Calu3 (cell line): Measurements from ENCODE around the gene NCLN. TPM values are rescaled to one million over a fixed set of nuclear protein-coding genes. Genes with fewer than 3 reads are reported as not detected.
A peak's percentile ranks its signal among the peaks of the same experiment; 100 is the strongest.

Source experiments
- BruUV-seq: library from RNA; stranded (reverse); fragments of 400-500 nt; replicated peaks from 2 replicates; lab custom pipeline; 2021; lab: Mats Ljungman, UMichigan
- CTCF ChIA-PET: fragments of 300-600 bp; sonication (Branson Sonifier 250); formaldehyde crosslinking; loops from one replicate; lab custom pipeline; 2022; ENCODE audit warnings: antibody characterized with exemption; lab: Charles Lee
- DNase-seq: peaks from one replicate; pipeline ENCODE4 v3.0.0; 2022
- H3K27ac Mint-ChIP-seq: one replicate; pipeline ENCODE4 v1.8.0; 2022; ENCODE audit warnings: mixed read lengths; ENCODE audit not compliant: unreplicated experiment
- H3K27me3 Mint-ChIP-seq: one replicate; pipeline ENCODE4 v1.8.0; 2022; ENCODE audit warnings: mixed read lengths; ENCODE audit not compliant: unreplicated experiment
- H3K36me3 Mint-ChIP-seq: one replicate; pipeline ENCODE4 v1.8.0; 2022; ENCODE audit warnings: mild to moderate bottlenecking, moderate library complexity, mixed read lengths; ENCODE audit not compliant: insufficient read depth, unreplicated experiment
- H3K4me1 Mint-ChIP-seq: one replicate; pipeline ENCODE4 v1.8.0; 2022; ENCODE audit warnings: mild to moderate bottlenecking, low read depth, mixed read lengths; ENCODE audit not compliant: unreplicated experiment
- H3K4me3 Mint-ChIP-seq: one replicate; pipeline ENCODE4 v1.8.0; 2022; ENCODE audit warnings: mild to moderate bottlenecking, low read depth, moderate library complexity, mixed read lengths; ENCODE audit not compliant: unreplicated experiment
- H3K9me3 Mint-ChIP-seq: one replicate; pipeline ENCODE4 v1.8.0; 2022; ENCODE audit warnings: low read depth, mixed read lengths; ENCODE audit not compliant: unreplicated experiment
- CTCF ChIP-seq: fragments of 200-600 bp; IDR thresholded peaks from one replicate; pipeline ENCODE4 v1.8.0; 2022; ENCODE audit warnings: antibody characterized with exemption; ENCODE audit not compliant: unreplicated experiment
- intact Hi-C: fragments of 100-400 bp; cut with micrococcal nuclease; formaldehyde crosslinking; loops from one replicate; pipeline ENCODE4 v1.10.0; 2022; ENCODE audit not compliant: unreplicated experiment
- total RNA-seq: library from RNA; stranded (reverse); gene quantifications from 2 replicates; pipeline ENCODE4 v1.2.3, GENCODE V29; 2022

NCLN gene
- total RNA-seq, 1 experiment from 2014 or later, result 79.6 TPM

GRCh38 chr19:3175781-3176714 lies 9.7 kb upstream of the NCLN start:
- DNase-seq, result peak; percentile 73
- peak overlapping the region; percentile 87 for H3K27ac Mint-ChIP-seq
- H3K9me3 Mint-ChIP-seq, result no peaks in the 10 kb centered on the region
- BruUV-seq, result no TSS peak
- H3K36me3 Mint-ChIP-seq, result peaks cover 4% of the 10 kb centered on the region
- no peak for TF ChIP-seq CTCF
- intact Hi-C loops, result no loop called here
- H3K4me3 Mint-ChIP-seq, result no peak overlapping the region
- no peaks in the 10 kb centered on the region for H3K27me3 Mint-ChIP-seq
- H3K4me1 Mint-ChIP-seq, result no peaks in the 10 kb centered on the region
- CTCF ChIA-PET, result interaction anchor here (0.6 kb wide), 1 partner anchor 262 kb away, joined by 6 read pairs; no protein-coding TSS in a partner anchor

GRCh38 chr19:3176715-3177501 lies 8.8 kb upstream of the NCLN start:
- peak overlapping the region; percentile 87 for H3K27ac Mint-ChIP-seq
- no TSS peak for BruUV-seq
- no peaks in the 10 kb centered on the region for H3K4me1 Mint-ChIP-seq
- CTCF ChIA-PET, result no interaction called here
- H3K4me3 Mint-ChIP-seq, result no peak overlapping the region
- intact Hi-C loops, result no loop called here
- DNase-seq, result peak; percentile 69
- TF ChIP-seq CTCF, result no peak
- no peaks in the 10 kb centered on the region for H3K27me3 Mint-ChIP-seq
- H3K9me3 Mint-ChIP-seq, result no peaks in the 10 kb centered on the region
- peaks cover 4% of the 10 kb centered on the region for H3K36me3 Mint-ChIP-seq

- CTCF ChIA-PET, result no interaction called here
- no peaks in the 10 kb centered on the region for H3K4me1 Mint-ChIP-seq
- H3K27me3 Mint-ChIP-seq, result no peaks in the 10 kb centered on the region
- H3K9me3 Mint-ChIP-seq, result no peaks in the 10 kb centered on the region
- no peak for TF ChIP-seq CTCF
- intact Hi-C loops, result no loop called here
- DNase-seq, result no peak
- no TSS peak for BruUV-seq
- no peak within 1 kb of the TSS for H3K4me3 Mint-ChIP-seq
- H3K36me3 Mint-ChIP-seq, result peaks cover 4% of the 10 kb centered on the region
- H3K27ac Mint-ChIP-seq, result no peak within 1 kb of the TSS
These were observed 7.3 kb upstream of the NCLN start, which contains the start of gene S1PR4 for GRCh38 chr19:3178377-3178972. S1PR4 (plus strand) TSS chr19:3178769; CDS start chr19:3178793, 24 bp downstream.
